ENCODE results near the gene GIGYF2.

Gene GIGYF2

DNA sequence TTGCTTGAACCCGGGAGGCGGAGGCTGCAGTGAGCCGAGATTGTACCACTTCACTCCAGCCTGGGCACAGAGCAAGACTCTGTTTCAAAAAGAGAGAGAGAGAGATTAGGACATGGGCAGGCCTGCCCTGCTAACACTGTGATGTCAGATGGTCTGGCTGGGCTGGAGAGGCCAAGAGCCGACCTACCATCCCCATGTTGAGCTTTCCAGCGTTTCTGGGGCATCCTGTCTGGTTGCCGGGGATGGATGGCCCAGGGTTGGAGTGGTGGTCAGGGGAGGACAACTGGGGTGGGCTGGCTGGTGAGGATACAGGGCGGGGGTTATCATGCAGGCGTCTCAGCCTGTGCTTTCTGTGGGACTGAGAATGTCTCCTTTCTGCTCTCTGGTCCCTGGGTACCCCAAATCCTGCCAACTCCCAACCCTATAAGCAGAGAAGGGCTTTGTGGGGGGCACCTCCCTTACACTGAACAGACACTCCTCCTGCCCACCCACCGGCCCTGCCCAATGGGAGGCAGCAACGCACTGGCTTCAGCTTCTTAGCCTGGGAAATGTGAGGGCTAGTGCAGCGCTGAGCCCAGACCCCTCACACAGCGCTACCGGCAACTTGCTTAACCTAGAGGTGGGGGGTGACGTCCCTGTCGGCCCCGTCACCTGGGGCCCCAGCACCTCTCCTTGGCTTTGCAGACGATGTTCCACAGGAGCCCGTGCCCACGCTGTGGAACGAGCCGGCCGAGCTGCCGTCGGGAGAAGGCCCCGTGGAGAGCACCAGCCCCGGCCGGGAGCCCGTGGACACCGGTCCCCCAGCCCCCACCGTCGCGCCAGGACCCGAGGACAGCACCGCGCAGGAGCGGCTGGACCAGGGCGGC lies 178.4 kb downstream of the GIGYF2 start:
- peak overlapping the region; percentile 59 for H3K4me3 Mint-ChIP-seq
- no peaks in the 10 kb centered on the region for H3K36me3 Mint-ChIP-seq (ENCODE audit: low read depth)
- no peak overlapping the region for H3K27ac Mint-ChIP-seq

DNA sequence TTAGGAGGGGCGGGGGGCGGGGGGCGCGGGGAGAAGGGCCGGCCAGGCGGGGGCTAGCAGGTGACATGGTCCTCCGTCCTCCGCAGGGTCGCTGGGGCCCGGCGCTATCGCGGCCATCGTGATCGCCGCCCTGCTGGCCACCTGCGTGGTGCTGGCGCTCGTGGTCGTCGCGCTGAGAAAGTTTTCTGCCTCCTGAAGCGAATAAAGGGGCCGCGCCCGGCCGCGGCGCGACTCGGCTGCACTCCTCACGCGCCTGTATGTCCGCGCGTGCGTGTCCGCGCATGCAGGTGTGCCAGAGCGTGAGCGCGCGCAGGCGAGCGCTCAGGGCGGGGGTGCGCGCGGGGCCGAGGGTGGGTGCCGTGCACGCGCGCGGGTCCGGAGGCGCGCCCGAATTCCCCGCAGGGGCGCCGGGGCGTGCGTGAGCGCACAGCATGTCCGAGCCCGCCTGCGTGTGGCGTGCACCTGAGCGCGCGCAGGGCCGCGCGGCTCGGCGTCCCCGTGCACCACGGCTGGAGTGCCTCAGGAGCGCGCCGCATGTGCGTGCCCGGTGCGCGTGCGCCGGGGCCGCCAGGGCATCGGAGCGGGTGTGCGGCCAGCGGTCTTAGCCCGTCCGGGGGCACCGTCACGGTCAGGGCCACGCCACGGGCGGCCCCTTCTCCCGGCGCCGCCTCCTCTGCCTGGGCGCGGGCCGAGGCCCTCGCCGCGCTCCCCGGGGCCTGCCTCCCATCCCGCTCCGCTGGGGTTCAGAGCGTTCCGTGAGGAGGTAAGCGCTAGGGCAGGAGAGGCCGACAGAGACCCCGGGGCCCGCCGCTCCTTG lies 179.2 kb downstream of the GIGYF2 start:
- Mint-ChIP-seq H3K4me1 (ENCODE audit: low read depth) (no peaks in the 10 kb centered on the region), H3K9me3 (no peaks in the 10 kb centered on the region), H3K36me3 (ENCODE audit: low read depth) (no peaks in the 10 kb centered on the region), H3K4me3 (peak overlapping the region; percentile 40), H3K27me3 (ENCODE audit: low read depth) (peaks cover 19% of the 10 kb centered on the region), H3K27ac (no peak overlapping the region)

More for the DNA sequence above, 178.4 kb downstream of the GIGYF2 start:
- no peaks in the 10 kb centered on the region for H3K4me1 Mint-ChIP-seq (ENCODE audit: low read depth)
- H3K9me3 Mint-ChIP-seq = no peaks in the 10 kb centered on the region
- H3K27me3 Mint-ChIP-seq (ENCODE audit: low read depth) = peaks cover 19% of the 10 kb centered on the region

DNA sequence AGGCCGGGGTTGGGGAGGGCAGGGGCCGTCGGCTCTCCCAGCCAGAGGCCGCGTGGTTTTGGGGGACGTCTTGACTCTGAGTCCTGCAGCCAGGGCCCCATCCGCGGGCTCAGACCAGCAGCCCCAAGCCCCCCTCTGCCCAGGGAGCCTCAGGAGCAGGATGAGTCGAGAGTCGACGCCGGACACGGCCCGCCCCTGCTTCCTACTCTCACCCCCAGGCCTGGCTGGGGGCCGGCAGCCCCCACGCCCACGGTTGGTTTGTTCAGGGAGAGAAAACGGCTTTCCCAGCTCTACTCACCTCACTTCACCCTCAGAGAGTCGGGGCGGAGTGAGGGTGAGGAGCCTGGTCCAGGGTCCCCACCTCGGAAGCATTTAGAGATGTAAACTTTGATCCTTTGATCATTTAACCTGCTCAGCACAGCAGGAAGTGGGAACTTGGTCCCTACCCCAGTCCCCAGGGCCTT lies 179.9 kb downstream of the GIGYF2 start:
- H3K4me1 Mint-ChIP-seq (ENCODE audit: low read depth) = no peaks in the 10 kb centered on the region
- H3K9me3 Mint-ChIP-seq = no peaks in the 10 kb centered on the region
- H3K27me3 Mint-ChIP-seq (ENCODE audit: low read depth) = peaks cover 19% of the 10 kb centered on the region
- H3K27ac Mint-ChIP-seq = no peak overlapping the region
- H3K4me3 Mint-ChIP-seq = peak overlapping the region; percentile 40
- no peaks in the 10 kb centered on the region for H3K36me3 Mint-ChIP-seq (ENCODE audit: low read depth)

DNA sequence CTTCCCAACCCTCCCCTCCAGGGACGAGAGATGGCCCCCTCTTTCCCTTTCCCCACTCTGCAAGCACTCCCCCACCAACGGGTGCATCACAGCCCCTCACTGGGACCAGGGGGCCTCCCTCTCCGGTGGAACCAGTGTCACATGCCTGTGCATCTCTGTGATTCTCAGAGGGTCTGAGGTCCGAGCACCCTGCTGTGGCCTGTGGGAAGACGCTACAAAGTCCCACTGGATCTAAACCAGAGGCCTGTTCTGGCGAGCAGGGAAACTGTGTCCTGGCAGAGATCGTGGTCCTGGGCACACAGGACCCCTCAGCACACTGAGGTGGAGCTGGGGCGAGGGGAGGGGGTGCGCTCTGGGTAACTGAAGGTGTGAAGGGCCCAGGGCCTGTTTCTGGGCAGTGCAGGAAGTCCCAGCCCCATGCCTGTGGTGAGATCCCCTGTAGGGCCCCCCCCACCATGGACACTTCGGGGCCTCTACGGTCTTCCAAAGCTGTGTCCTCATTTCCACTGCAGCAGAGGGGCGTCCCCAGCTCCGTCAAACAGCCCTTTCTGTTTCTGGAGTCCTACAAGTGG lies 180.9 kb downstream of the GIGYF2 start:
- no peak overlapping the region for H3K27ac Mint-ChIP-seq
- no peaks in the 10 kb centered on the region for H3K9me3 Mint-ChIP-seq
- peak overlapping the region; percentile 40 for H3K4me3 Mint-ChIP-seq
- H3K4me1 Mint-ChIP-seq (ENCODE audit: low read depth) = no peaks in the 10 kb centered on the region
- peaks cover 19% of the 10 kb centered on the region for H3K27me3 Mint-ChIP-seq (ENCODE audit: low read depth)
- no peaks in the 10 kb centered on the region for H3K36me3 Mint-ChIP-seq (ENCODE audit: low read depth)

DNA sequence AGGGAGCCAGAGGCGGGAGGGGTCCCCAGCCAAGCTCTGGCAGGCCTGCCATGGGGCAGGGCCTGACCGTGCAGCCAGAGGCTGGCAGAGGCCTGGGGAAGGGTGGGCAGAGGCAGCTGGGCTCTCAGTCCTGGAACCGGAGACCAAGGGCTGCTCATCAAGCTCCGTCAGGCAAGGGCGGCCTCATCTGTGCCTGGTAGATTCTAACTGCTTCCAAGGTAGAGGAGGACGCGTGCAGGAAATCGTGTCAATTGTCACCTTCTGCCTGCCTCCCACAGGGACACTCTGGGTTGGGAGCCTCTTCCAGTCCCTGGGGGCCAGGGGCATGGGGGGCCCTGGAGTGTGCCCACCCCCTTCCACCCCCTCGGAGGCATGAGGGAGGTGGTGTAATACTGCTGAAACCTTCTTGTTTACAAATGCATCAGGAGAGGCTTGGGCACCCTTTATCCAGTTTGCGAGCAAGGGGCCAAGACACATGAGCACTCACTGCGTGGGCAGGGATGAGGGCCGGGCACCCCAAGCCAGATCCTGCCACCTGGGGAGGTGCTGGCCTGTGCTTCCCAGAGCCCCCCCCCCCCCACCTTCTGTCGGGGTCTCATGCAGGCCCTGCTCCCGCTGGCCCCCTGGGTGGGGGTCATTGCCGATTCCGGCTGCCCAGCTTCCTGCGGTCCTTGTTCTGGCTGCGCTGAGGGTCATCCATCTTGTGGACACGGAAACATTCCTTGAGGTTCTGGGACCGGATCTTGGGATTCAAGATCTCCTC lies 181.9 kb downstream of the GIGYF2 start:
- peaks cover 19% of the 10 kb centered on the region for H3K27me3 Mint-ChIP-seq (ENCODE audit: low read depth)
- no peak overlapping the region for H3K27ac Mint-ChIP-seq
- no peak overlapping the region for H3K4me3 Mint-ChIP-seq
- H3K36me3 Mint-ChIP-seq (ENCODE audit: low read depth) = no peaks in the 10 kb centered on the region
- no peaks in the 10 kb centered on the region for H3K9me3 Mint-ChIP-seq
- H3K4me1 Mint-ChIP-seq (ENCODE audit: low read depth) = no peaks in the 10 kb centered on the region

DNA sequence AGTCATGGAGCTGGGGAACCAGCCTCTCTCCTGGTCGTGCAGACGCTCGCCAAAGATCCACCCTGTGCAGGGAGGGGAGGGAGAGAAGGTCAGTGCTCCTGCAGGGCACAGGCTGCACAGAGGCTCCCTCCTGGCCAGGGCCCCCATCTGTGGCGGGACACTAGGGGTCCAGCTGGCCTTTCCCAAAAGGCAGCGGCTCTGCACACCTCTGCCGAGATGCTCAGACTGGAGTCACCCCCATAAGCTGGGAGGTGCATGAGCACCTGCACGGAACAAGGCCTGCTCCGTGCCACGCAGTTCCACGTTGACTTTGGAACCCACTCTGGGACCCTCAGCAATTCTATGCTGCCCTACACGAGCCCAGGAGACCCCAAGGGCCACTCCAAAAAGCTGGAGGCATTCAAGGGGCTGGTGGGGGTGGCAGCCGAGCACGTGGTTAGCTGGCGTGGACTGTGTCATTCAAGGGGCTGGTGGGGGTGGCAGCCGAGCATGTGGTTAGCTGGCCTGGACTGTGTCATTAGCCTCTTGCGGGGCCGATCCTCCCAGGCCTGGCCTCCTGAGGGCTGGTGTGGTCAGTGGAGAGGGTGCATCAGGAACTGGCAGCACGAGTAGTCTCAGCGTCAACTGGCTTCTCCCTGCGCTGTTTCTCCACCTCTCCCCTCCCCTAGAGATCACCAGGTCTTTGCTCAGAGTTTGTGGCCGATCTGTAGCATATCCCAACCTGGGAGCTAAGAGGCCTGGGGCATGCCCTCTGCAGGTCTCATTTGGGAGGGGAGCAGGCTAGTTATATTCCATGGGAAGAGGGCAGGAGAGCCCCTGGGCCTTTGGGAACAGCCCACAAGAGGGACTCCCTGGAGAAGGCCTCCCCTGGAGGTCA lies 182.7 kb downstream of the GIGYF2 start:
- Mint-ChIP-seq H3K27ac (no peak overlapping the region), H3K36me3 (ENCODE audit: low read depth) (no peaks in the 10 kb centered on the region), H3K4me1 (ENCODE audit: low read depth) (no peaks in the 10 kb centered on the region), H3K27me3 (ENCODE audit: low read depth) (peaks cover 19% of the 10 kb centered on the region), H3K9me3 (no peaks in the 10 kb centered on the region), H3K4me3 (no peak overlapping the region)

GRCh38 chr2:232880764-232881351 lies 183.7 kb downstream of the GIGYF2 start:
- H3K4me3 Mint-ChIP-seq = no peak overlapping the region
- peaks cover 10% of the 10 kb centered on the region for H3K27me3 Mint-ChIP-seq (ENCODE audit: low read depth)
- no peaks in the 10 kb centered on the region for H3K9me3 Mint-ChIP-seq

GRCh38 chr2:232882085-232882484 lies 185.0 kb downstream of the GIGYF2 start:
- H3K4me3 Mint-ChIP-seq = no peak overlapping the region
- H3K9me3 Mint-ChIP-seq = no peaks in the 10 kb centered on the region
- no peak overlapping the region for H3K27ac Mint-ChIP-seq
- H3K27me3 Mint-ChIP-seq (ENCODE audit: low read depth) = peaks cover 9% of the 10 kb centered on the region
- no peaks in the 10 kb centered on the region for H3K4me1 Mint-ChIP-seq (ENCODE audit: low read depth)
- H3K36me3 Mint-ChIP-seq (ENCODE audit: low read depth) = no peaks in the 10 kb centered on the region

More at GRCh38 chr2:232880764-232881351, 183.7 kb downstream of the GIGYF2 start:
- Mint-ChIP-seq H3K36me3 (ENCODE audit: low read depth) (no peaks in the 10 kb centered on the region), H3K4me1 (ENCODE audit: low read depth) (no peaks in the 10 kb centered on the region), H3K27ac (no peak overlapping the region)

DNA sequence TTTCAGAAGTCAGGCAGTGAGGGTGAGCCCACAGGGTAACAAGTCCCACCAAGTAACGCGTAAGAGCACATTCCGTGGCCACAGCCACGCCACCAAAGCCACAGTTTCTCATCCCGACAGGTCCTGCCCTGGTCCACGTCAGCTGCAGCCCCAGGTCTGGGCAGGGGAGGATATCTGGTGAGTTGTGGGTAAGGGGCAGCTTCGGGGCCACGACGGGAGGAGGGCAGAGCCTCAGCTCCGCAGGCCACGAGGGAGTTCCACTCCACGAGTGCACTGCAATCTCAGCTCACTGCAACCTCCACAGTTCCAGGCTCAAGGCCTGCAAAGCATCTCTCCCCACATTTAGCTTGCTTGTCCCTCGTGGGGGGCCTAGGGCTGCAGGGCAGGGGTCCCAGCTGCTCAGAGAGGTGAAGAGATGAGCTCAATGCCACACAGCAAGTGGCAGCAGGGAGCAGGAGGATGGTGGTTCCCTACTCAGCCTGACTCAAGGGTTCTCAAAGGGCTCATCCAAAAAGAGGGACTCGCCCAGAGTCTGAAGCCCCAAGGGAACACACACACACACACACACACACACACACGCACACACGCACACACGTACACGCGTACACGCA lies 185.5 kb downstream of the GIGYF2 start:
- Mint-ChIP-seq H3K36me3 (ENCODE audit: low read depth) (no peaks in the 10 kb centered on the region), H3K27me3 (ENCODE audit: low read depth) (peaks cover 4% of the 10 kb centered on the region), H3K4me1 (ENCODE audit: low read depth) (no peaks in the 10 kb centered on the region), H3K9me3 (no peaks in the 10 kb centered on the region), H3K27ac (no peak overlapping the region), H3K4me3 (no peak overlapping the region)

GRCh38 chr2:232883116-232883721 lies 186.1 kb downstream of the GIGYF2 start:
- Mint-ChIP-seq H3K27ac (no peak overlapping the region), H3K27me3 (ENCODE audit: low read depth) (no peaks in the 10 kb centered on the region), H3K9me3 (no peaks in the 10 kb centered on the region), H3K36me3 (ENCODE audit: low read depth) (no peaks in the 10 kb centered on the region), H3K4me3 (no peak overlapping the region), H3K4me1 (ENCODE audit: low read depth) (no peaks in the 10 kb centered on the region)

- Mint-ChIP-seq H3K27ac (no peak overlapping the region), H3K36me3 (ENCODE audit: low read depth) (no peaks in the 10 kb centered on the region), H3K9me3 (no peaks in the 10 kb centered on the region), H3K27me3 (ENCODE audit: low read depth) (no peaks in the 10 kb centered on the region), H3K4me1 (ENCODE audit: low read depth) (no peaks in the 10 kb centered on the region), H3K4me3 (no peak overlapping the region)
These were observed 186.9 kb downstream of the GIGYF2 start for GRCh38 chr2:232884001-232884421.

DNA sequence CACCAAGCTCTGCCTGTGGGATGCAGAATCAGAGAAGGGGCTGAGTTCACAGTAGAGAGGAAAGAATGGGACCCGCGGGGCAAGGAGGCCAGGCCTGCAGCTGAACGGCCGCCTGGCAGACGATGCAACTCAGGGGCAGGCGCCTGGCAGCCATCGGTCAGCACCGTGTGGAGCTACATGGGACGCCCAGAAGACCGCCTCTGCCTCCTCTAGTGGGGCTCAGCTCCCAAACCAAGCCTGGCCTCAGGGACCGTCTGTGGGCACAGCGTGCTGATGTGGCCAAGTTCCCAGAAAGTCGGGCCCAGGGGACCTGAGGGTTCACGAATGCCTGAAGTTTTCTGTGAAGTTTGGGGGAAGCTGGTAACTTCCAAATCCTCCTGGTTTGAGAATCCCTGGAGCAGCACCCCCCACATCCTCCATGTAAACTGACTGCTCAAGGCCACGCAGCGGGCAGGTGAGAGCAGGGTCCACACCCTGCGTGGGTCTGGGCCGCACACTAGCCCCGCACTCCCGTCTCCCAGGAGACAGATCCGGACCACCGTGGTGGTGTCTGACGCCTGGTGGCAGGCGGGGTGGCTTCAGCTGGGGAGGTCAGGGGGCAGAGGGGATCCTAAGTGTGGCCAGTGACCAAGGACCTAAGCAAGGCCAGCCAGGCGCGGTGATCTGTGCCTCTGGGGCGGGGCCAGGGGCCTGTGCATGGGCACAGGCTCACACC lies 187.6 kb downstream of the GIGYF2 start:
- no peaks in the 10 kb centered on the region for H3K36me3 Mint-ChIP-seq (ENCODE audit: low read depth)
- H3K27ac Mint-ChIP-seq = no peak overlapping the region
- no peak overlapping the region for H3K4me3 Mint-ChIP-seq
- H3K9me3 Mint-ChIP-seq = no peaks in the 10 kb centered on the region
- no peaks in the 10 kb centered on the region for H3K4me1 Mint-ChIP-seq (ENCODE audit: low read depth)
- H3K27me3 Mint-ChIP-seq (ENCODE audit: low read depth) = no peaks in the 10 kb centered on the region

Measured in T-helper 1 cell treated with Interleukin-12 subunit alpha and Interleukin-12 subunit beta and Interleukin-4 antibody, amounts not matched to agents 30 μg/mL and 1 μg/mL, for 36 hours (primary cell).